GM03348 (cell line): ENCODE measurements around the gene CYTH1.

Experiments
- DNase-seq: peaks from one replicate; pipeline ENCODE4 v3.0.0; 2012; ENCODE audit warnings: low spot score

The CYTH1 gene

DNA sequence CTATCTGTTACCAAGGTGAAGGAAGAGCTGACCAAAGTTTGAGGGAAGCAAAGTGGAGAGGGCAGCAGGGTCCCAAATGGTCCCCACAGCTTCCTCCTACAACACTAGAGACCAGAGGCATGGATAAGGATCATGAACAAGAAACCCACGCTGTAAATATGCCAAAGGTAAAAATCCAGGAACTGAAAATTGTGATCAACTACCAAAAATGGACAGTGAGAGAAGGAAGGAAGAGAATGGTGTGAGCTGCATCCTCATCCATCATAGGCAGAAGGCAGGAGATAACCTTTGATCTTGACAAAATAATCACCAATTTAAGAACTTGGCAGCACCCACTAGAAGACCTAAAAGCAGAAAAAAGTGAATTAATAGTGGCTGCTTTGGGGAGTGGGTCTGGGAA lies 66.2 kb downstream of the CYTH1 start:
- DNase-seq, result no peak

DNA sequence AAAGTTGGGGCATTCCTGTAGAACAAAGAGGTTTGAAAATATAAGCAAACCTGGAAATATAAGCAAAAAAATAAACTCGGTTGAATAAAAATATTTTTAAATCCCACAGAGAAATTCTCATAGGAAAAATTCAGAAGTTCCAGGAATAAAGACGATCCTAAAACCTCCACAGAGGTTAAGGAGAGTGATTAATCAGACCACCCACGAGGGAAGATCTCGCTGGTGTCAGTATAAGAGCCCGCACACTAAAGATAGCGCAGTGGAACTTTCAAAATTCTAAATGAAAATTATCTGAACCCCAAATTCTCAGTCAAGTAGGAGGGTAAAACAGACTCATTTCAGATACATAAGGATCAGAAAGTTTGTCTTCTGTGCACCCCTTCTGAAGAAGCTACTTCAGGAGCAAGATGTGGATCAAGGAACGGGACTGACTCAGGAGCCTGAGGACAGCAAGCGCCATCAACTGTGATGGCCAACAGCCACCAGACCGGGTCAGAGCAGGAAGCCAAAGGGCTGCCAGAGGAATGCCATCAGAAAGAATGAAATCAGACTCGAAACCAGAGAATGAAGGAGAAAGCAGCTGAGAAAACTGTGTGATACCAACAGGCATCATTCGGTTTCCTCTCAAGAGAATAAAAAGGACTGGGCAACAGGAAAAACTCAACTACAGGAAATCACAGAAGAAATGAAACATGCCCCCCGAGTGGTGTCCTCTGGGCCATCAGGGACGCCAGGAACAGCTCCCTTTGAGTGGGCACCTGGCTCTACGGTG lies 66.9 kb downstream of the CYTH1 start:
- no peak for DNase-seq

DNA sequence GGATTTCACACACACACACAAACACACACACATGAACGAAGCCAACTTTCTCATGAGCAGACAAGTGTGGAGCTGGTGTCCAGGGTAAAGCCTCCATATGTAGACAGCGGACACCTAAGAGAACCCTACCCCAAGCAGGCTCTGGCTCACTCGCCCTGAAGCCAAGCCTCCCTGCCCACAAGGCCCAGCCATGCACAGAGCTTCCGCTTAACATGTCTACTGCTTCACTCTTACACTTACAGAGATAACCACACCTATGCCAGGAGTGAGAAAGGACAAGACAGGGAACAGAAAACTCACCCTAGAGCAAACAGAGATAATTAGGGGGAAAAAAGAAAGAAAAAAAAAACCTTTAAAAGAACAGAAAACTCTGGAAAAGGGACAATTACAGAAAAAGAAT lies 67.5 kb downstream of the CYTH1 start:
- DNase-seq, result no peak

DNA sequence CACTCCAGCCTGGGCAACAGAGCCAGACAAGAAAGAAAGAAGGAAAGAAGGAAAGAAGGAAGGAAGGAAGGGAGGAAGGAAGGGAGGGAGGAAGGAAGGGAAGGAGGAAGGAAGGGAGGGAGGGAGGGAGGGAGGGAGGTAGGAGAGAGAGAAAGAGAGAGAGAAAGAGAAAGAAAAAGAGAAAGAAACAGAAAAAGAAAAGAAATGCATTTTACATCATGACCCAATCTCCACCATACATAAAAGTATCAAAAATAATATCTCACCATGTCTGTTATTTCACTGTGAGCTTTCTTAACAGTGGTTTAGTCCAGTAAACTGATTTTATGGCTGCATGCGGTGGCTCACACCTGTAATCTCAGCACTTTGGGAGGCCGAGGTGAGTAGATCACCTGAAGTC lies 70.0 kb downstream of the CYTH1 start:
- DNase-seq, result no peak

DNA sequence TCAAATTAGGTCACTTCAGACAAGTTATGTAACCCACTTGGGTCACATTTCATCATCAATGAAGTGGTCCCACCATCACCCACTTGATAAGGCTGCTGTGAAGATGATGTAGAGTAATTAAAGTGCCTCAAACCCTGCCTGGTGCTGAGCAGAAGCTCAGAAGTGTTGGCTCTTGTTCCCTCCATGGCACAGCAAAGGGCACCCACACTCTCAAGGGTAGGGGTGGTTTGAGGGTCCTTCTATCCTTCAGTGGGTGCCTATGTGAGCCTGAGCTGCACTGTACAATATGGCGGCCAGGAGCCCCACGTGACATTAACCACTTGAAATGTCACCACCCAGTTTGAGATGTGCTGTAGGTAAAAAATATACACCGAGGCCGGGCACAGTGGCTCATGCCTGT lies 71.5 kb downstream of the CYTH1 start:
- DNase-seq, result no peak

DNA sequence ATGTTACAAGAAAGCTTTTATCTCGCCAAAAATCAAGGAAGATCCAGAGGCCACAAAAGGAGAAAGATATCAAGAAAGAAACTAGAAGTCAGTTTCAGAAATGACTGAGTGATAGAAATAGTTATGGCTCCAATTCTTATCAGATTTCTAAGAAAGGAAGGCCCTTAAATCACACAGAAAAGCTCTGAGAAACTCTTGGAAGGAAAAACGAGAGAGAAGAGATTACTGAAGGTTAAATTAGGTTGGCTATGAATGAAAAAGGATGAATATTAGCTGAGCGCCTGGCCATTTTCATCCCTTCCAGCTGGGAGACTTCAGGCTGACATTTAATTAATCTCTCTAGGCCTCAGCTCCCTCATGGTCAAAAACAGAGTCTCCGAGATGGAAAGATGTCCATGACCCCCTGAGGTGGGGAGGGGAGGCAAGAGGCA lies 72.3 kb downstream of the CYTH1 start:
- no peak for DNase-seq

DNA sequence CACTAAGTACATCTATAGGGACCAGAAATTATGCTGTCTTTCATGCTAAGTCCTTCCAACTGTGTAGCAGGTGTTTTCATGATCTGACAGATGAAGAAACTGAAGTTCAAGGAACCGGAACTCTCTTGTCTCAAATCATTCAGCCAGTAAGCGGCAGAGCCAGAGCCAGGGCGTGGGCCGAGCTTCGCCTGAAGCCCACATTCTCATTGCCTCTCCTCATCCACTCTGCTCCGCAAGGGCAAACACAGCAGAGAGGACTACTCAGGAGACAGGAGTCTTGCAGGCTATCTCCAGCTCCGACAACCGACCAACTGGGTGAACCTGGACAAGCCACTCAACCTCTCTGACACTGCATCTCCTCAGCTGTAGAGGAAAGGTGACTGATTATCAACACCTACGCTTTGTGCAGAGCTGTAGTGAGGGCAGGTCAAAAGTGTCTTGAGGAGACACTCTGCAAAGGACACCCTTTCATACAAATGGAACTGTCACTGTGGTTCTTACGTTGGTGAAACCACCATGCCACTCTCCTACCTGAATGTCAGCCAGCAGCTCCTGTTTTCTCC lies 72.9 kb downstream of the CYTH1 start:
- DNase-seq, result no peak

DNA sequence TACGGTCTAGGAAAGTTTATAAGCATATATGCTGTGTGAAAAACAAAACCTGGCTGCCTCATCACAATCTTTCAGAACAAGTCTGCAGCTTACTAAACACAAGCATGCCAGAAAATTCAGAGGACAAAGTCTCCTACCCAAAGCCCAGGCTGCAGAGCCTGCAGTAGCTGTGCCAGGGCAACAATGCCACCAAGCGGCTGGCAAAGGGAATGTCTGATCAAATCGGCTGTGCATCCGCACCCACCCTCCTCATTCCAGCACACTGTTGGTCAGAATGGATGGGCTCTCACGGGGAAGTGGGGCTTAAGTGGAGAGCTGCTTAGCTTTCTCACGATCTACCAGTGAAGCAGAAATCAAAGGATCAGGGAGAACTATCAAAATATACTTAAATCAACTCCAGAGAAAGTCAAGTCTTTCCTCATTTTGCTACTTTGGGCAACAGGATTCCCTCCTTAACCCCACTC lies 73.5 kb downstream of the CYTH1 start:
- peak; percentile 91 for DNase-seq

DNA sequence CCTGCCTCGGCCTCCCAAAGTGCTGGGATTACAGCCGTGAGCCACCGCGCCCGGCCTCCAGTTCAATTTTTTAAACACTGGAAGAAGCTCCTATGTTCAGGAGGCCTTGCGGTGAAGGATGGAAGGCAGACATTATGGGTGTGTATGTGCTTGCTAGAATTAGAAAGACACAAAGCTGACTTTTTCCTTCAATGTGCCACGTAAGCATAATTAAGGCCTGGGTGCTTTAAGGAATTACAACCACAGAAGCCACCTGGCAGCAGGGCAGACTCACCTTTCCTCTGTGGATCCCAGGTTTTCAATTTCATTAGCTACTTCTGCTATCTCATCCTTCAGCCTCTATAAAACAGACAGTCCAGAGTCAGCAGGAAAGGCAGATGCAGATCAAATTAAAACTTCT lies 74.2 kb downstream of the CYTH1 start:
- DNase-seq, result no peak

DNA sequence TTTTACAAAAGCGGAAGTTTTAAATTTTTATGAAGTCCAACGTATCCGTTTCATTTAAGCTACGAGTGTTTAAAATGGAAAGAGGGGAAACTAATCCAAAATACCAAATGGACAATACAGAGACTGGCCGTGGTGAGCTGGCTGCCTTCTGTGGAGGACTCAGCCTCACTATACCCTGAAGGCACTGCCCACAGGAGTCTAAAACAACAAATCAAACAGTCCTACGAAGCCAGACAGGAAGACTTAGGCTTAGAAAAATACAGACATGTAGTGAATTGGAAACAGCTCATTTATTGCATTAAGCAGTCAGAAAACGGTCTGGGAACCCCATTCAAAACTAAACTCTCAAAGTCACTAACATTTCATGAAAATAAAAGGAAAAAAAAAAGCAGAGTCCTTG lies 75.1 kb downstream of the CYTH1 start:
- DNase-seq, result no peak

DNA sequence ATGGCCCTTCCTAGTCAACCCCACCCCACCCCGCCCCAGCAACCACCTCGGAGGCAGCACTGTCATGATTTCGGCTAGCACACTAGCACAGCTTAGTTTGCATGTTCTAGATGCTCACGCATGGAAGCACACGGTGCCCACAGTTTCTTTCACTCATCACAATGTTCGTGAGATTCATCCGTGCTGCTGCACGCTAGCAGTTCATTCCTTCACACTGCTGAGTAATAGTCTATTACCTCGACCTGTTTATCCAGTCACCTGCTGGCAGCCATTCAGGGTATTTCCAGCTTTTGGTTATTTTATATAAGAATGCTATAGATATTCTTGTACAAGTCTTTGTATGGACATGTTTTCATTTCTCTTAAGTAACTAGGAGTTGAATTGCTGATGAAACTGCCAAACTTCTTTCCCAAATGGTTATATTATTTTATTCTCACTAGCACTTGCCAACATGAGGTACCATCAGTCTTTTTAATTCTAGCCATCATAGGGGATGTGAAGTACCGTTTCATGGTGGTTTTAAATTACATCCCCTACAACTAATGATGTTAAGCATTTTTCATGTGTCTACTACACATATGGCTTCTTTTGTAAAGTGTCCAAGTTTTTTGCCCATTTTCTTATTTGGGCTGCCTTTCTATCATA lies 75.7 kb downstream of the CYTH1 start:
- no peak for DNase-seq

DNA sequence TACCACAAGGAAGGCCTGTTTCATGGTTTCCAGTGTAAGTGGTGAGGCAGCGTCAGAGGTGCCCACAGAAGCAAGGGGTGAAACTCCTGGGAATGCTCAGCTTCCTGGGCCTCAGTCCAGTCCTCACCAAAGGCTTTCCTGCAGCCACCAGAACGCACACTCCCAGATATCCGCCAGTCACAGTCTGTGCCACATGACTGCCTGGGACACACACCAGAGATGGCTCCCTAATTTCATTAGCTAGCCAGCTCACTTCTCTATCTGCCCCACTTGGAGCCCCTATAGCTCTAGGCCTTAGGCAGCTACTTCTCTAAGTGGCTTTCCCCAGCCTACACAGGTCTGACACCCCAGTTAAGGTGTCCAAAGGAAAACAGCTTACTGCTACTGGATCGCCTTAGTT lies 77.0 kb downstream of the CYTH1 start:
- DNase-seq, result no peak

DNA sequence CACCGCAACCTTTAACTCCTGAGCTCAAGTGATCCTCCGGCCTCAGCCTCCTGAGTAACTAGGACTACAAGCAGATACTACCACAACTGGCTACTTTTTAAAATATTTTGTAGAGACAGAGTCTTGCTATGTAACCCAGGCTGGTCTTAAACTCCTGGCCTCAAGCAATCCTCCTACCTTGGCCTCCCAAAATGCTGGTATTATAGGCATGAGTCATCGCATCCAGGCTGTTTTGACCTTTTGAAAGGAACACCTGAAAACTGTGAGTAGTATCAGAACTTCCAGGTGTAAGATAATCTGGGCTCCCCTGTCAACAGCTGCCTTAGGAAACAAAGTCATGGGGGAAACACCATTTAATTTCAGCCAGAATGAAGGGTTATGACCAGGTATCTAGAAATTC lies 77.5 kb downstream of the CYTH1 start:
- DNase-seq, result no peak

DNA sequence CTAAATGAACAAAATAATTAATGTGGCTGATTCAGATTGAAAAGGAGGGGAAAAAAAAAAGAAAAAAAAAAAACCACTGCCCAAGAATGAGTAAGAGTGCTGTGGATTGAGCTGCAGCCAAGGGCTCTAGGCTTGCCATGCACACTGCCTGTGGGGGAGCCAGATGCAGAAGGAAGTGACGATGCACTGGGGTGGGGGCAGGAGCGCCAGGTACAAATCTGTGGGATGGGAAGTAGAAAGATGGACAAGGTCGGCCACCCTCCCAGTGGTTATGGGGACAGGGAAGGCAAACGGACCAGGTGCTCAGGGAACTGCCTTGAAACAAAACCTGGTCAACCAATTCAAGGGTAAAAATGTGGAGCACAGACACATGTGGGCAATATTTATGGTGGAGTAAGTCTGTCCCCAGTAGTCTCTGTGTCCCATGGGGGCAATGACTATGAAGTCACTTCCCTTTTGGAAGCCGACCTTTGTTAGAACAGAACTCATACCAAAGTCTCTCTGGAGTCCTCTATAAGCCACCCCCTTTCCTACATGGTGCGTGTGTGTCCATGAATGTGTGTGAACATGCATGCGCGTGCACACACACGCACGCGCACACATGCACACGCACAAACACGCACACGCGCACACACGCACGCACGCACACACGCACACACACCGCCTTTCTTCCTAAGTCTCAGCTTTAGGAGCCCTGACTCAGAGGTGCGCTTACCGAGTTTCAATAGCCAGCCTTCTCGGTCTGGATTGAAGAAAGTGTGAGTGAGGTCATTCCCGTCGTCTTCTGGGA lies 84.3 kb downstream of the CYTH1 start:
- peak; percentile 83 for DNase-seq

DNA sequence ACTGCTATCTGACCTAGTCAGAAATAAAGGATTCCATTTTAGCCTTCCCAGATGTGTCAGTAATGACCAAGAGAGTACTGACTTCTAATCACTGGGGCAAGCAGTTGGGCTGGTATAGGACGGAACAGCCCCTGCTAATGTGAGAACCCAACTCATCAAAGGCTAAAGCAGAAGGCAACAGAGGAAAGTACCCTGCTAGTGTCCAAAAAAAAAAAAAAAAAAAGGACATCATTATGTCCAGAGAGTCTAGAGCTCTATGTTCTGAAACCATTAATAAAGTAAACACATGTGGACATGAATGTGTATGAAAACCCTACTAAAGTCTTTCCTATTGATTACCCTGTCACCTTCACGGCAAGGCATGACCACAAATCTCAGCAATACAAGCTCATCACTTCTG lies 85.0 kb downstream of the CYTH1 start:
- DNase-seq, result no peak

DNA sequence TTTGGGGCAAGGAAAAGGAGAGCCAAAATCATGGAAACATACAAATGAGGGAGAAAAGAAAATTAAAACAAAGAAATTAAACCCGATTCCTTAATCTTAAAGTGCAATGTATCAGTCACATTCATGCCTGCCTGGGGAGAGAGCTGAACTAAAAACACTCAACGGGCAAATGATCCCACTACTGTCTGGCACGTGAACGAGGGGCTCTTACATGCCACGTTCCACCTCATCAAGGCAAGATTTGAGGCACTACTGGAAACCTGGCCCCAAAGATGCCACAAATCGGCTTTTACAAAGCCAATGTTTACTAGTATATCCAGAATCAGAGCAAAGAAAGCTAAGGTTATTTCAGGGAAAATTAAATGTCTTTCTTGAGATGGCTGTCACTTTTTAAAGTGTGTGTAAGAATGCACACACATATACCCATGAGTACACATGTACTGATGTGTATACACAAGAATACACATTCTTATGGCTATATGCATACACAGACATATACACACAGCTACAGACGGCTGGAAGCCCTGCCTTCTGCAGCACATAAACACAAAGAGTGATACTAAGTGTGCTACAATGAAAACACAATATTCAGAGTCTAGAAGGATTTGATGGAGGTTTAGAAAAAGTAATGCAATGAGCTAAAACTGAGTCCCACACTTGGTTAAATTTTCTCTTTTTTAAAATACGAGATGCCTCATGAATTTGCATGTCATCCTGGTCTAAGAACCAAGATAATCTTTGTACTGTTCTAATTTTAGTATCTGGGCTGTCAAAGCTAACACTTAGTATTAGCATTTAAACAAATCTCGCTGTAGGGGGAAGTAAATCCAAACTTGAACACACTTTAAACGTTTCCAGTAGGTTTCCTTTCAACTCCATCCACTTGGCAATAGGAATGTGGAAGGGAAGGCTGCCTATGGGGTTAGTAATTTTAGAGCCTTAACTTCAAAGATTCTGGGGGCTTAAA lies 85.8 kb downstream of the CYTH1 start:
- no peak for DNase-seq

DNA sequence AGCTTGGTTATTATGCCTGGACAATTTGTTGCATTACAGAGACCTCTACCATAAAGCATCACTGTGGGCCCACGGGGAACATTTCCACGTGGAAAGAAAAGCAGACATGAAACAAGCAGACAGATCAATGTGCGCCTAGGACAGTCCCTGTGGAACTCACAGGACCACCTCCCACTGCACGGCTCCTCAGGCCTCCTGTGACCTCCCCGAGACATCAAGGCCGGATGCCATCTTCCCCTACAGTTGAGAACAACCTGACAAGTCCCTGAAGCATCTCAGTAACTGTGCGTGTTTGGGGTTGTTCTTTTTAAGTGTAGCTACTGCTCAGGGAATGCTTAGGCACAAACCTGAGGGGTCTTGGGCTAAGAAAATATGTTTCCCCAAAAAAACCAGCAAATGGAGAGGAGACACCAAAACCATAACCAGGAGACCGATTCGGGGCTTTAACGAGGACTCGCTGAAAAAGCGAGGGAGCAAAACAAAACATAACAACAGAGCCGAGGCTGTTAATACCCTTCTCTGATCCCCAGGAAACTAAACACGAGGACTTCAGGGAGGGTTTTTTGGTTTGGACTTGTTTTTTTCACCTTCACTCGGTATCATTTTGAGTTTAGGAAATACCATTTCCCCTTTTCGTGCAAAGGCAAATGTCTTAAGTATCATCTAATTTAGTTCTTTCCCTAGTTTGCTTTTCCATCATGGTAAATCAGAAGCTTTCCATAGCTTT lies 87.1 kb downstream of the CYTH1 start:
- no peak for DNase-seq

DNA sequence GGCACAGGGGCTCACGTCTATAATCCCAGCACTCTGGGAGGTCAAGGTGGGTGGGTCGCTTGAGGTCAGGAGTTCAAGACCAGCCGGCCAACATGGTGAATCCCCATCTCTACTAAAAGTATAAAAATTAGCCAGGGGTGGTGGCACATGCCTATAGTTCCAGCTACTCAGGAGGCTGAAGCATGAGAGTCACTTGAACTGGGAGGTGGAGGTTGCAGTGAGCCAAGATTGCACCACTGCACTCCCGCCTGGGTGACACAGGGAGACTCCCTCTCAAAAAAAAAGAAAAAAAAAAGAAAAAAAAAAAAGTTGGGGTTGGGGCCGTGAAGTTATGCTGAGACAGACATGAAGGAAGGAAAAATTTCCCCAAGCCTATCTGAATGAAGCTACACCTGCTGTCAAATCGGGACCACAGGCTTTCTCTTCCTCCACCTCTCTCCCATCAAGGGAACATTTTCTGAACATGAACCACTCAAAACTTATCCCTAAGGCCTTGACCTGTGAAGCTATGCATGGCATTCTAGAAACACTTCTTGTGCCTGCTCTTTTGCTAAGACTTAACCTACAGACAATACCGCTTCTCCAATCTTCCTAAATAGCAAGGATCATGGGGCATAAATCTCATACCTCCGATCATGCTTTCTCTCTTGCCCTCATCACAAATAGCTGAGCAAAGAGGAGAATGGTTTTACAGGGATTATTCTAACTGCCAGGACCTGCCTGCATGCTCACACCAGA lies 88.6 kb downstream of the CYTH1 start:
- no peak for DNase-seq

DNA sequence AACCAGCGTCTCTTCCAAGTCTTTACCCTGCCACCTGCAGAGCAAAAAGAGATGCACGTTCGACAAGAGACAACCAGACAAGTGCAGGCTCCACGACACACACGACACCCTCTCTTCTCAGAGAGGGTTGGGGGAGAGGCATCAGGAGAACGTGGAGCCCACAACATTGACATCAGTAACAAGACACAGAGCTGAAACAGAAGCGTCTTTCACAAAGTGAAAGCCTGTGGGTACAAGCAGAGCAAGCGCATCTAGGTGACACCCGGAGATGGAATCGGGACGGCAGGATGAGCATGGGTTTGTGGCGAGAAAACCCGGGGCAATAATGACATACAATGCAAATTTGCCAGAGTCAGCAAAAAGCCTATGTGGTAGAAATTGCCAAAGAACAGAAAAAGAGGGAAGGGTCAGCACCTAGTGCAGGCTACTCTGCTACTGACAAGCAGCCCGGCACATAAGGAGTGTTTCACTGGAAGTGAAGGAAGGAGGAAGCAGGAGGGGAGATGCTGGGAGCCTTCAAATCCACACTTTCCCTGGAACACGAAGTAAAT lies 89.5 kb downstream of the CYTH1 start:
- no peak for DNase-seq

DNA sequence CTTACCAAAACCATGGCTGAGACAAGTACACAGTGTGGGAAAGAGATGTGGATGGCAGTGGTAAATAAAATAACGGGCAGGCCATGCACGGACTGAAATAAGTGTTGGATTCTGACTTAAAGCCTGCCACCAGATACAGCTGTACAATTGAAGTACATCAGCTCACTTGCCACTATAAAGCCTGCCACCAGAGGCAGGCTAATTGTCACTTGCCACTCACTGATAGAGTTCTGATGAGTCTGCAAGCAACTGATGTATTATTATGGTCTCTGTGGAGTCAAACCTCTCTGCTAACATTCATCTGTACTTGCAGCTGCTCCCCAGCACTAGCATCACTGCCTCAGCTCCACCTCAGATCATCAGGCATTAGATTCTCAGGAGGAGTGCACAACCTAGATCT lies 93.0 kb downstream of the CYTH1 start:
- DNase-seq, result no peak
